DOHH2 (cell line): ENCODE results near the gene HRH1.

Experiments used
- H3F3A ChIP-seq: fragments of 200-600 bp; sonication (generic), shearing (Covaris generic); 2 replicates; pipeline ENCODE4 v1.6.0; 2016; ENCODE audit warnings: antibody characterized with exemption, mild to moderate bottlenecking; ENCODE audit not compliant: control insufficient read depth, insufficient read depth
- H3K27ac ChIP-seq: fragments of 200-600 bp; sonication (generic); 2 replicates; pipeline ENCODE4 v1.5.1; 2014; ENCODE audit warnings: low read depth, mild to moderate bottlenecking, low read length, moderate library complexity
- H3K27me3 ChIP-seq: fragments of 200-600 bp; sonication (generic); 2 replicates; pipeline ENCODE4 v1.6.1; 2014; ENCODE audit warnings: mild to moderate bottlenecking, low read length, mixed read lengths; ENCODE audit not compliant: control insufficient read depth
- H3K36me3 ChIP-seq: fragments of 200-600 bp; sonication (generic); 2 replicates; pipeline ENCODE4 v1.6.1; 2014; ENCODE audit warnings: mild to moderate bottlenecking, low read length, moderate library complexity, mixed read lengths; ENCODE audit not compliant: control insufficient read depth
- H3K4me1 ChIP-seq: fragments of 200-600 bp; sonication (generic); 2 replicates; pipeline ENCODE4 v1.6.1; 2014; ENCODE audit warnings: mild to moderate bottlenecking, low read length, mixed read lengths; ENCODE audit not compliant: control insufficient read depth
- H3K4me2 ChIP-seq: fragments of 200-600 bp; sonication (generic); 2 replicates; pipeline ENCODE4 v1.6.0; 2014; ENCODE audit warnings: mild to moderate bottlenecking, low read length, moderate library complexity
- H3K4me3 ChIP-seq: fragments of 200-600 bp; sonication (generic); 2 replicates; pipeline ENCODE4 v1.5.1; 2014; ENCODE audit warnings: mild to moderate bottlenecking, low read length, mixed read lengths
- H3K79me2 ChIP-seq: fragments of 200-600 bp; sonication (generic); 2 replicates; pipeline ENCODE4 v1.6.1; 2014; ENCODE audit warnings: mild to moderate bottlenecking, low read length, mixed read lengths; ENCODE audit not compliant: control insufficient read depth
- H3K9me2 ChIP-seq: fragments of 200-600 bp; sonication (generic); replicated peaks from 2 replicates; pipeline ENCODE4 v1.6.1; 2014; ENCODE audit warnings: mild to moderate bottlenecking, low read length, mixed read lengths; ENCODE audit not compliant: control insufficient read depth
- H3K9me3 ChIP-seq: fragments of 200-600 bp; sonication (generic); 2 replicates; pipeline ENCODE4 v1.6.1; 2014; ENCODE audit warnings: antibody characterized with exemption, low read length, mixed read lengths; ENCODE audit not compliant: control insufficient read depth, insufficient read depth
- H4K20me1 ChIP-seq: fragments of 200-600 bp; sonication (generic); 2 replicates; pipeline ENCODE4 v1.6.0; 2014; ENCODE audit warnings: low read depth, mild to moderate bottlenecking, antibody characterized with exemption, low read length, moderate library complexity; ENCODE audit not compliant: control insufficient read depth, insufficient read depth
- CTCF ChIP-seq: fragments of 200-600 bp; sonication (generic); IDR thresholded peaks from one replicate; pipeline ENCODE4 v1.5.1; 2014; ENCODE audit warnings: antibody characterized with exemption, mild to moderate bottlenecking, low read depth, low read length; ENCODE audit not compliant: poor library complexity, severe bottlenecking
- EZH2phosphoT487 ChIP-seq: fragments of 200-600 bp; sonication (generic); IDR thresholded peaks from 2 replicates; pipeline ENCODE4 v1.6.1; 2017; ENCODE audit warnings: borderline replicate concordance, mild to moderate bottlenecking, antibody characterized with exemption, low read length, moderate library complexity, mixed read lengths

Gene HRH1

GRCh38 chr3:11186771-11187191 lies 32.5 kb downstream of the HRH1 start:
- no peaks in the 10 kb centered on the region for H4K20me1 ChIP-seq
- no peaks in the 10 kb centered on the region for H3K9me2 ChIP-seq
- H3K9me3 ChIP-seq, result no peaks in the 10 kb centered on the region
- H3K27me3 ChIP-seq, result peaks cover 5% of the 10 kb centered on the region
- no peaks in the 10 kb centered on the region for H3F3A ChIP-seq
- H3K4me2 ChIP-seq, result no peak overlapping the region
- H3K27ac ChIP-seq, result no peak overlapping the region
- TF ChIP-seq EZH2phosphoT487 (no peak), CTCF (no peak)
- no peaks in the 10 kb centered on the region for H3K4me1 ChIP-seq
- H3K4me3 ChIP-seq, result no peak overlapping the region
- H3K36me3 ChIP-seq, result no peaks in the 10 kb centered on the region
- no peaks in the 10 kb centered on the region for H3K79me2 ChIP-seq

- H3K27me3 ChIP-seq, result peaks cover 5% of the 10 kb centered on the region
- H3K4me3 ChIP-seq, result no peak overlapping the region
- H3K27ac ChIP-seq, result no peak overlapping the region
- H3K79me2 ChIP-seq, result no peaks in the 10 kb centered on the region
- no peaks in the 10 kb centered on the region for H3K4me1 ChIP-seq
- H3K9me2 ChIP-seq, result no peaks in the 10 kb centered on the region
- no peaks in the 10 kb centered on the region for H3F3A ChIP-seq
- H3K36me3 ChIP-seq, result no peaks in the 10 kb centered on the region
- no peak overlapping the region for H3K4me2 ChIP-seq
- H3K9me3 ChIP-seq, result no peaks in the 10 kb centered on the region
- no peak for TF ChIP-seq CTCF
- no peaks in the 10 kb centered on the region for H4K20me1 ChIP-seq
Observed at GRCh38 chr3:11187681-11188080, 33.4 kb downstream of the HRH1 start.

GRCh38 chr3:11188231-11188630 lies 33.9 kb downstream of the HRH1 start:
- Histone ChIP-seq H3K36me3 (no peaks in the 10 kb centered on the region), H4K20me1 (no peaks in the 10 kb centered on the region), H3K4me1 (no peaks in the 10 kb centered on the region), H3K9me3 (no peaks in the 10 kb centered on the region), H3K4me2 (no peak overlapping the region), H3K4me3 (no peak overlapping the region), H3K27ac (no peak overlapping the region), H3F3A (no peaks in the 10 kb centered on the region), H3K79me2 (no peaks in the 10 kb centered on the region), H3K27me3 (peaks cover 5% of the 10 kb centered on the region), H3K9me2 (no peaks in the 10 kb centered on the region)
- no peak for TF ChIP-seq EZH2phosphoT487
- TF ChIP-seq CTCF, result no peak

GRCh38 chr3:11195201-11195600 lies 40.9 kb downstream of the HRH1 start:
- H3F3A ChIP-seq, result no peaks in the 10 kb centered on the region
- TF ChIP-seq CTCF, result no peak
- TF ChIP-seq EZH2phosphoT487, result no peak
- no peaks in the 10 kb centered on the region for H3K79me2 ChIP-seq
- no peak overlapping the region for H3K27ac ChIP-seq
- H3K36me3 ChIP-seq, result no peaks in the 10 kb centered on the region
- H3K9me3 ChIP-seq, result no peaks in the 10 kb centered on the region
- no peak overlapping the region for H3K4me2 ChIP-seq
- H3K4me1 ChIP-seq, result no peaks in the 10 kb centered on the region
- no peak overlapping the region for H3K4me3 ChIP-seq
- H3K27me3 ChIP-seq, result no peaks in the 10 kb centered on the region; the same call in 1 of the 2 replicates
- no peaks in the 10 kb centered on the region for H4K20me1 ChIP-seq
- no peaks in the 10 kb centered on the region for H3K9me2 ChIP-seq
